Myocyte (in vitro differentiated cells): ENCODE results near the gene PTPRO. TPM values are rescaled to one million over a fixed set of nuclear protein-coding genes. Genes with fewer than 3 reads are reported as not detected.

Experiments
- DNase-seq: peaks from one replicate; pipeline ENCODE4 v3.0.0-alpha.2; 2012; ENCODE audit warnings: low read depth
- total RNA-seq: library from RNA; depleted of rRNA; stranded (reverse); fragments of >200 nt; gene quantifications from 2 replicates; pipeline ENCODE4 v1.2.3, GENCODE V29; 2014

The PTPRO gene
- total RNA-seq, 1 donor from 2014 or later = 0.70 TPM

- DNase-seq = no peak
Observed at GRCh38 chr12:15636060-15636890, 314.0 kb downstream of the PTPRO start.

DNA sequence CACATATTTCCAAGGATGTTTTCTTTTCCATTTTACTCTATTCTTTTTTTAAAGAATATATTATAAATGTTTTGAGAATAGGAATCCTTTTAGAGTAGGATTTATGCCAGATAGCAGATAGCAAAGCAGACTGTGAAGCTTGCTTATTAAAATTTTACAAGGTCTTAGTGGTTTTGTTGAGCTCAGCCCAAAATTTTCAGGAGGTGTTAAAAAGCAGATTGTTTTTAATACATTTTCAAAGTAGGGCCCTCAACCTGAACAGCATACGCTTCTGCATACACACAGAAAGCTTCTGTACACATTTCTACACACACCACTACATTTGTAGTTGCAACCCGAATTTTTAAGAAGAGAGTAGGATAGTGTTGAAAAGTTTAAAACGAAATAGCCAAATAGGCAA lies 315.9 kb downstream of the PTPRO start:
- DNase-seq = no peak

GRCh38 chr12:15644700-15645099 lies 322.4 kb downstream of the PTPRO start:
- DNase-seq = no peak

DNA sequence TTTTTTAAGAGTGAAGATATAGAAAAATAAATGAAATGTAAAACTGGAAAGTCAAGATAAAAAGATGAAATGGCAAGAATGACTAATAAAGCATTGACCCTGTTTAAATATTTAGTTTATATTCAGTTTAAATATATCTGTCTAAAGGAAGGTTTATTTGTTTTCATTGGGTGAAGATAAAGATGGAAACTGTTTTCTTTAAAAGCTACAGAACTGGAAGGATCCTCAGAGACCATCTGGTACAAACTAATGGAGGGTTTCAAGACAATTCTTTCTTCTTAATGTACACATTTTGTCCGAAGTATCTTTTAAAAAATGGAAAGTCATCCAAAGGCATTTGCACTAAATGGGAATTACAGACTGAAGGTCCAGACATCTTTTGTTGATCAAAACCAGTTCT lies 324.3 kb downstream of the PTPRO start:
- no peak for DNase-seq

Other genes with a start within 250 kb of the PTPRO start
- 2.5 and 2.8 TPM in 2 replicates for gene RERG, start 101.1 kb upstream of the PTPRO start, total RNA-seq